Measurements from ENCODE around the gene CPD. TPM values are rescaled to one million over a fixed set of nuclear protein-coding genes. Genes with fewer than 3 reads are reported as not detected.

The CPD gene
- total RNA-seq, 1 experiment from 2014 or later: 38.0 TPM

DNA sequence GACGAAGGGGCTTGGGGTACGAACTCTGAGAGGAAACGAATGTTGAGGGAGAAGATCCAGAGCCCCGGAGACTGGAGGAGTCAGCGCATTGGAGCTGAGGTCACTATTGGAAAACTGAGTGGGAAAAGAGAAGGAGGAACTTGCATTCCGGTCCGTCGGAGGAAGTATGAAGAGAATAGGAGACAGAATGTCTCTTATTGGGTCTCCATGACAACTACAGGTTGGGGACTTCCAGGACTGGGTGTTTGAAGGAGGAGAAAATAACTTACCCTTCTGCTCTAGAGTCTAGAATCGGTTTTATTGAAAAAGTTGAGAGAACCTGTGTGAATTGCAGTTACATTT is 99.0 kb downstream of the CPD start:
- no peaks in the 10 kb centered on the region for H3K9me3 ChIP-seq (ENCODE audit: low read depth, low read length, poor library complexity, severe bottlenecking)
- DNase-seq (ENCODE audit: low spot score): no peak
- no peaks in the 10 kb centered on the region for H3K4me1 ChIP-seq (ENCODE audit: insufficient read depth, low read length, poor library complexity, severe bottlenecking)
- peaks cover 31% of the 10 kb centered on the region for H3K36me3 ChIP-seq (ENCODE audit: insufficient read depth, low read length, poor library complexity, severe bottlenecking)
- no peaks in the 10 kb centered on the region for H3K27me3 ChIP-seq (replicated peaks; ENCODE audit: insufficient read depth, low read depth, low read length, poor library complexity)
- POLR2A ChIA-PET (ENCODE audit: low non-redundant PET): no interaction called here
- intact Hi-C loops (cut with micrococcal nuclease; ENCODE audit: unreplicated experiment): loop anchor here (10.0 kb wide), 2 partner anchors 237 to 347 kb away; partner anchors contain the start of gene CRLF3
- TF ChIP-seq, protein P1, sequence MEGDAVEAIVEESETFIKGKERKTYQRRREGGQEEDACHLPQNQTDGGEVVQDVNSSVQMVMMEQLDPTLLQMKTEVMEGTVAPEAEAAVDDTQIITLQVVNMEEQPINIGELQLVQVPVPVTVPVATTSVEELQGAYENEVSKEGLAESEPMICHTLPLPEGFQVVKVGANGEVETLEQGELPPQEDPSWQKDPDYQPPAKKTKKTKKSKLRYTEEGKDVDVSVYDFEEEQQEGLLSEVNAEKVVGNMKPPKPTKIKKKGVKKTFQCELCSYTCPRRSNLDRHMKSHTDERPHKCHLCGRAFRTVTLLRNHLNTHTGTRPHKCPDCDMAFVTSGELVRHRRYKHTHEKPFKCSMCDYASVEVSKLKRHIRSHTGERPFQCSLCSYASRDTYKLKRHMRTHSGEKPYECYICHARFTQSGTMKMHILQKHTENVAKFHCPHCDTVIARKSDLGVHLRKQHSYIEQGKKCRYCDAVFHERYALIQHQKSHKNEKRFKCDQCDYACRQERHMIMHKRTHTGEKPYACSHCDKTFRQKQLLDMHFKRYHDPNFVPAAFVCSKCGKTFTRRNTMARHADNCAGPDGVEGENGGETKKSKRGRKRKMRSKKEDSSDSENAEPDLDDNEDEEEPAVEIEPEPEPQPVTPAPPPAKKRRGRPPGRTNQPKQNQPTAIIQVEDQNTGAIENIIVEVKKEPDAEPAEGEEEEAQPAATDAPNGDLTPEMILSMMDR (conservative IDR thresholded peaks at IDR 0.05; ENCODE audit: low read depth, low read length): no peak
- TF ChIP-seq EZH2 (IDR thresholded peaks at IDR 0.05; ENCODE audit: borderline replicate concordance, low read depth, low read length, poor library complexity, severe bottlenecking): no peak
- BruUV-seq (replicated peaks): TSS peak; percentile 65
- CTCF ChIA-PET: interaction anchor here (0.6 kb wide), 1 partner anchor 886 kb away, joined by 3 read pairs; no protein-coding TSS in a partner anchor
- peak overlapping the region; percentile 95 for H3K27ac ChIP-seq (ENCODE audit: low read depth, low read length, poor library complexity, severe bottlenecking)
- peak overlapping the region; percentile 89 for H3K4me3 ChIP-seq (ENCODE audit: low read depth, low read length, poor library complexity, severe bottlenecking)

DNA sequence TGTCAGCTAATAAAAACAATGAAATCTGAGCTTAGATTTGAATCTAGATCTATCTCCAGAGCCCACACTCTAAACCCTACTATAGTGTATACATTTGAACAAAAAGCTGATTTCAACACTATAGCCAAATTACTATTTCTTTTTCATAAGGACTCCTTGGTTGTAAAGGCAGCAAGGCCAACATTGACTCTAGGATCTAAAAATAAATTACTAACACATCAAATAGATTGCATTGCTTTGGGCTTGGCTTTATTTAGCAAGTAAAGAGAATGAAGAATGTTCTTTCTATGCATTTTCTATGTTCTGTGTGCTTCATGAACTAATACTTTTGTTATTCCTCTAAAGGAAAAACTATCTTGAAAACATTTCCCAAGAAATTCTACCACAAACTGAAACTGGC is 103.8 kb downstream of the CPD start:
- BruUV-seq (replicated peaks): no TSS peak
- H3K27me3 ChIP-seq (replicated peaks; ENCODE audit: insufficient read depth, low read depth, low read length, poor library complexity): no peaks in the 10 kb centered on the region
- TF ChIP-seq EZH2 (IDR thresholded peaks at IDR 0.05; ENCODE audit: borderline replicate concordance, low read depth, low read length, poor library complexity, severe bottlenecking): no peak
- TF ChIP-seq, protein P1 (conservative IDR thresholded peaks at IDR 0.05; ENCODE audit: low read depth, low read length): no peak
- H3K36me3 ChIP-seq (ENCODE audit: insufficient read depth, low read length, poor library complexity, severe bottlenecking): peaks cover 76% of the 10 kb centered on the region
- ChIA-PET POLR2A (ENCODE audit: low non-redundant PET) (no interaction called here), CTCF (no interaction called here)
- H3K9me3 ChIP-seq (ENCODE audit: low read depth, low read length, poor library complexity, severe bottlenecking): no peaks in the 10 kb centered on the region
- H3K27ac ChIP-seq (ENCODE audit: low read depth, low read length, poor library complexity, severe bottlenecking): no peak overlapping the region
- DNase-seq (ENCODE audit: low spot score): no peak
- H3K4me3 ChIP-seq (ENCODE audit: low read depth, low read length, poor library complexity, severe bottlenecking): no peak overlapping the region
- intact Hi-C loops (cut with micrococcal nuclease; ENCODE audit: unreplicated experiment): loop anchor here (10.0 kb wide), 1 partner anchor 112 kb away; no protein-coding TSS in a partner anchor
- H3K4me1 ChIP-seq (ENCODE audit: insufficient read depth, low read length, poor library complexity, severe bottlenecking): no peaks in the 10 kb centered on the region

DNA sequence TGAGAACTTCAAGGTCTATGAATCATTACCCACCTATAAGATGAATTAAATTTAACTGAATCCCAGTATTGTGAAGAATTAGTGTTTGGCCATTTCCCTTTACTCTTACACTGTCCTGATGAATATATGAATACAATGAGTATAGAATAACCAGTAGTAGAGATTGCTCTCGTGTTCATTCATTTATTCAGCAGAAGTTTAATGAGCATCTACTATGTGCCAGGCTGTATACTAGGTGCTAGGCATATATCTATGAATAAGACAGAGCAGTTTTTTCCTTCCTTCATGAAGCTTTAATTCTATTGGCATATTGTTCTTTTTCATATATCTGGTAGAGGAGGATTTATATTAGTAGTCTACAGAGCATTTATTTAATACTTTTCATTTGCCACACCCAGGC is 104.4 kb downstream of the CPD start:
- H3K27me3 ChIP-seq (replicated peaks; ENCODE audit: insufficient read depth, low read depth, low read length, poor library complexity): no peaks in the 10 kb centered on the region
- H3K27ac ChIP-seq (ENCODE audit: low read depth, low read length, poor library complexity, severe bottlenecking): no peak overlapping the region
- H3K4me1 ChIP-seq (ENCODE audit: insufficient read depth, low read length, poor library complexity, severe bottlenecking): no peaks in the 10 kb centered on the region
- H3K36me3 ChIP-seq (ENCODE audit: insufficient read depth, low read length, poor library complexity, severe bottlenecking): peaks cover 80% of the 10 kb centered on the region
- no peak for TF ChIP-seq EZH2 (IDR thresholded peaks at IDR 0.05; ENCODE audit: borderline replicate concordance, low read depth, low read length, poor library complexity, severe bottlenecking)
- TF ChIP-seq, protein P1 (conservative IDR thresholded peaks at IDR 0.05; ENCODE audit: low read depth, low read length): no peak
- no peak overlapping the region for H3K4me3 ChIP-seq (ENCODE audit: low read depth, low read length, poor library complexity, severe bottlenecking)
- no peak for DNase-seq (ENCODE audit: low spot score)
- no peaks in the 10 kb centered on the region for H3K9me3 ChIP-seq (ENCODE audit: low read depth, low read length, poor library complexity, severe bottlenecking)
- no TSS peak for BruUV-seq (replicated peaks)
- CTCF ChIA-PET: no interaction called here
- POLR2A ChIA-PET (ENCODE audit: low non-redundant PET): no interaction called here
- intact Hi-C loops (cut with micrococcal nuclease; ENCODE audit: unreplicated experiment): loop anchor here (10.0 kb wide), 1 partner anchor 112 kb away; no protein-coding TSS in a partner anchor
